Transverse colon (tissue), 4 donors: ENCODE results near the gene GSG1.

Source experiments
- EP300 ChIP-seq: sonication (generic); formaldehyde crosslinking; IDR thresholded peaks from one replicate; pipeline ENCODE4 v1.6.1; 2017; ENCODE audit warnings: antibody characterized with exemption, low read depth
- POLR2A ChIP-seq: fragments of 450-650 bp; IDR thresholded peaks from one replicate; pipeline ENCODE4 v1.6.1; 2016; ENCODE audit warnings: antibody characterized with exemption, mild to moderate bottlenecking, moderate library complexity
- POLR2AphosphoS5 ChIP-seq, 3 donors: sonication (generic); formaldehyde crosslinking; IDR thresholded peaks; one replicate each; pipeline ENCODE4 v1.6.1; 2016; ENCODE audit warnings: antibody characterized with exemption in 3 of 3
- TF ChIP-seq, protein P1 (sequence below), 5 experiments: fragments of 200-600 bp in 3 of 5; fragments of 450-650 bp in 2 of 5; sonication (generic) in 3 of 5; IDR thresholded peaks; 1 replicate in 2 of 5; 2 replicates in 3 of 5; pipeline ENCODE4 v1.5.1; 2016 to 2017; ENCODE audit warnings: antibody characterized with exemption in 5 of 5, inconsistent platforms in 3 of 5, mild to moderate bottlenecking in 2 of 5, moderate library complexity in 1 of 5

DNA sequence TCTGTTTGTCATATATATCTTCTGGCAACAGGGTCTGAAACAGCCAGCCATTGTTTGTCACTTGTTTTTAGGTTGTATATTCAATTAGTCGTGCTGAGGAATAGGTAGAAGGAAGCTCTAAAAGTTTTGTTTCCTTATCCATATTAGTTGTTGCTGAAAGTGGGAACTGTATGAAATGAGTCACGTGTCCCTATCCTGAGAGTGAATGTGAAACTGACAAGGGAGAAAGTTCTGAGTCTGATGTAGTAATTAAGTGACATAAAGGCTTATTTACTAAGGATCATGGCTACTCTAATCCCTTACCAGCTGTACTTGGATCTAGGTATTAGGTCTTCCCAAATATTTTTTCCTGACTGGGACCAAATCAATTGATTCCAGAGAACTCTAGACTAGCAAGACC lies 42.9 kb downstream of the GSG1 start:
- TF ChIP-seq, protein P1, sequence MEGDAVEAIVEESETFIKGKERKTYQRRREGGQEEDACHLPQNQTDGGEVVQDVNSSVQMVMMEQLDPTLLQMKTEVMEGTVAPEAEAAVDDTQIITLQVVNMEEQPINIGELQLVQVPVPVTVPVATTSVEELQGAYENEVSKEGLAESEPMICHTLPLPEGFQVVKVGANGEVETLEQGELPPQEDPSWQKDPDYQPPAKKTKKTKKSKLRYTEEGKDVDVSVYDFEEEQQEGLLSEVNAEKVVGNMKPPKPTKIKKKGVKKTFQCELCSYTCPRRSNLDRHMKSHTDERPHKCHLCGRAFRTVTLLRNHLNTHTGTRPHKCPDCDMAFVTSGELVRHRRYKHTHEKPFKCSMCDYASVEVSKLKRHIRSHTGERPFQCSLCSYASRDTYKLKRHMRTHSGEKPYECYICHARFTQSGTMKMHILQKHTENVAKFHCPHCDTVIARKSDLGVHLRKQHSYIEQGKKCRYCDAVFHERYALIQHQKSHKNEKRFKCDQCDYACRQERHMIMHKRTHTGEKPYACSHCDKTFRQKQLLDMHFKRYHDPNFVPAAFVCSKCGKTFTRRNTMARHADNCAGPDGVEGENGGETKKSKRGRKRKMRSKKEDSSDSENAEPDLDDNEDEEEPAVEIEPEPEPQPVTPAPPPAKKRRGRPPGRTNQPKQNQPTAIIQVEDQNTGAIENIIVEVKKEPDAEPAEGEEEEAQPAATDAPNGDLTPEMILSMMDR (IDR thresholded peaks at IDR 0.05), result no peak
- no peak for TF ChIP-seq EP300
- TF ChIP-seq POLR2A, result no peak
- no peak for TF ChIP-seq POLR2AphosphoS5 (IDR thresholded peaks at IDR 0.05)
